ENCODE results near the gene IL25.

The IL25 gene

GRCh38 chr14:23357261-23357660, 15.3 kb upstream of the IL25 start:
- ChIA-PET POLR2A (no interaction called here), CTCF (interaction anchor here (0.8 to 1.6 kb wide), 2 partner anchors 22 to 80 kb away, joined by 3 to 6 read pairs; no protein-coding TSS in a partner anchor)
- TF ChIP-seq CTCF (IDR thresholded peaks at IDR 0.05; ENCODE audit: insufficient read depth, low read length, missing control alignments) = no peak
- H3K4me3 ChIP-seq (ENCODE audit: low read depth, low read length) = no peak overlapping the region
- DNase-seq (ENCODE audit: low read depth, low spot score) = no peak

DNA sequence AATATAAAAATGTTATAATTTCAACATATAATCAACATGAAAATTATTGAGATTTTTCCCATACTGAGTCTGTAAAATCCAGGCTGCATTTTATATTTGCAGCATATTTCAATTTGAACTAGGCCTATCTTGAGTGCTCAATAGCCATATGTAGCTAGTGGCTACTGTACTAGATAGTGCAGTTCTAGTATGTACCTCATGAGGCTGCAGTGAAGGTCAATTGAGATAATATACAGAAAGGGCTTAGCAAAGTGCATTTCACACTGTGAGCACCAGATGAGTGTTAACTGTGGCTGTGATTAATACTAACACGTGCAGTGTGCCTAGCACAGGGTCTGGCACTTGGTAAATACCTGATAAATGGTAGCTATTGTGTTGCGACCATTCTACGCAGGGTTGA, 14.6 kb upstream of the IL25 start:
- ChIA-PET POLR2A (interaction anchor here (1.0 kb wide), 1 partner anchor 36 kb away, joined by 3 read pairs; the partner anchor contains the start of gene PABPN1), CTCF (interaction anchor here (0.8 to 1.6 kb wide), 3 partner anchors 11 to 80 kb away, joined by 3 to 6 read pairs (median 3); no protein-coding TSS in a partner anchor)
- TF ChIP-seq CTCF (IDR thresholded peaks at IDR 0.05; ENCODE audit: insufficient read depth, low read length, missing control alignments) = no peak
- H3K4me3 ChIP-seq (ENCODE audit: low read depth, low read length) = no peak overlapping the region
- DNase-seq (ENCODE audit: low read depth, low spot score) = no peak

DNA sequence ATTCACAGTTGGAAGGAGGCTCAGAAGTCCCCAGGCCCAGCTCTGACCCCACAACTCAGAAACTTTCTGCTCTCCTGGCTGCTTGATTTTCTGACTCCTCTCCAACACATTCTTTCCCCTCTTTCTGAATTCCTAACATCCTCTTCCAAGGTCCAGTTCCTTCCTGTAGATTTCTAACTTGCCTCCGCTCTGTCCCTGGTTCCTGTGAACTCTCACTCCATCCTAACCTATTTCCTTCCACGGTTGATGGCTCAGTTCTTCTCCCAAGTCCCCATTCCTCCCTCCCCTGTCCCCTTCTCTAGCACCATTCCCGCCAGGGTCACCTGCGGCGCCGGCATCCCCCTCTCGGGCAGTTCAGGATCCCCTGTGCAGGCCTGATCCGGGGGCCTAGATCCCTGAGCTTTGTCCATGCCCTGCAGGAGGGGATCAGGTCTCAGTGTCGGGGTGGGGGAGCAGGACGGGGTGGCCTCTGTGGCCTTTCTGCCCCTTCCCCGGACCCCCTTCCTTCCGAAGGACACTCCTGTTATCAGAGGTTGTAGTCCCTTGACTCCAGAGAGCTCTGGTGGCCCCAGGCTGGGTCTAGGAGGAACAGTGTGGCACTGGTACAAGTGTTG, 13.9 kb upstream of the IL25 start:
- no peak overlapping the region for H3K4me3 ChIP-seq (ENCODE audit: low read depth, low read length)
- DNase-seq (ENCODE audit: low read depth, low spot score) = no peak
- POLR2A ChIA-PET = interaction anchor here (1.0 kb wide), 1 partner anchor 37 kb away, joined by 3 read pairs; the partner anchor contains the start of gene PABPN1
- TF ChIP-seq CTCF (IDR thresholded peaks at IDR 0.05; ENCODE audit: insufficient read depth, low read length, missing control alignments) = no peak
- CTCF ChIA-PET = interaction anchor here (0.6 to 12.6 kb wide), 3 partner anchors 12 to 21 kb away, joined by 3 to 153 read pairs (median 3); partner anchors contain the start of gene CMTM5

DNA sequence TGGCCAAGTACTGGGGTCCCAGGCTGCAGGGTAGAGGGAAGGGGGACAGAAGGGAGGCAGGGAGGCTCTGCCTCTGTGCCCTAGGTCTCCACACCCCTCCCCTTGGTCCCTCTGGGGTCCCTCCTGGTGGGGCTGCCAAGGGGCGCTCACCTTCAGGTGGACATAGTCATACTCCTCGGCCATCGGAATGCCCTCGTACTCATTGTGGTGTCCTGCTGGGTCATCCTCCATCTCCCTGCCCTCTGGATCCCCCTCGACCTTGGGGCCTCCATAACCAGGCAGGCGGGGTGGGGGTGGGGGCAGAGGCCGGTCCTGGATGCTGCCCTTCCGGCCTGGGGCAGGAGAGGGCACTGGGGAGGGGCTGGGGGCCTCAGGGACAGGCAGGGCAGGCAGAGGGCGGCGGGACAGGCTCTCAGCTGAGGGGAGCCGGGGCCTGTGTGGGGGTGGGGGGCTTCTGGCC, 13.4 kb upstream of the IL25 start:
- POLR2A ChIA-PET = no interaction called here
- DNase-seq (ENCODE audit: low read depth, low spot score) = no peak
- CTCF ChIA-PET = interaction anchor here (5.5 to 12.6 kb wide), 2 partner anchors 21 to 32 kb away, joined by 34 to 153 read pairs; partner anchors contain the start of gene CMTM5
- no peak overlapping the region for H3K4me3 ChIP-seq (ENCODE audit: low read depth, low read length)
- no peak for TF ChIP-seq CTCF (IDR thresholded peaks at IDR 0.05; ENCODE audit: insufficient read depth, low read length, missing control alignments)

DNA sequence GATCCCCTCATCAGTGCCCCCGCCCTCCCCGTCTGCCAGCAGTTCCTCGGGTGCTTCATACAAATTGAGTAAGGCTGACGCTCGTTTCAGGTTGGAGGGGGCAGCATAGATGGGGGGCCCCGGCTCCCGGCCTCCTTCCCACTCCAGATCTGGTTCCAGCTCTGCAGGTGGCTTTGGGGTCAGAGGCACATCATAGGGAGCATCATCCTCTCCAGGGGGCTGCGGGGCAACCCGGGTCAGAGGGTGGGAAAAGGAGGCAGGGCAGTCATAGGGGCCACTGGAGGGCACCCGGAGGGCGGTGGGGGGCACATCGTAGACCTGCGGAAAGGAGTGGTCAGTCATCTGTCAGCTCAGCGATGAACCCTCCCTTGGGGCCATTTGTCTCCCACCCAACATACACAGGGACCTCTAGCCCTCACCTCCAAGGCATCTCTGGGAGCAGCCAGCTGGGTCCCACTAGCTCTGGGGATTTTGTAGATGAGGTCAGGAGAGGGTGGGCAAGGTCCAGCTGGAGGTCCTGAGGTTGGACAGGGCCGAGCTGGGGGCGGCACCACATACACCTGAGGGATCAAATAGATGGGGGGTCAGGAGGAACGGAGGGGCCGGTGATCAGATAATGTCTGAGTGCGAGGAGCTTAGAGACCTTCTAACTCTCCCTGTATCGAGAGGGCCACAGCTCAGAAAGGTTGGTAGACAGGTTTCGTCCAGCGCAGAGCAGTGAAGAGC, 12.7 kb upstream of the IL25 start:
- ChIA-PET CTCF (interaction anchor here (0.9 to 12.6 kb wide), 4 partner anchors 7 to 33 kb away, joined by 4 to 153 read pairs (median 30); partner anchors contain the start of genes CMTM5 and SLC22A17), POLR2A (no interaction called here)
- no peak for DNase-seq (ENCODE audit: low read depth, low spot score)
- no peak for TF ChIP-seq CTCF (IDR thresholded peaks at IDR 0.05; ENCODE audit: insufficient read depth, low read length, missing control alignments)
- no peak overlapping the region for H3K4me3 ChIP-seq (ENCODE audit: low read depth, low read length)

DNA sequence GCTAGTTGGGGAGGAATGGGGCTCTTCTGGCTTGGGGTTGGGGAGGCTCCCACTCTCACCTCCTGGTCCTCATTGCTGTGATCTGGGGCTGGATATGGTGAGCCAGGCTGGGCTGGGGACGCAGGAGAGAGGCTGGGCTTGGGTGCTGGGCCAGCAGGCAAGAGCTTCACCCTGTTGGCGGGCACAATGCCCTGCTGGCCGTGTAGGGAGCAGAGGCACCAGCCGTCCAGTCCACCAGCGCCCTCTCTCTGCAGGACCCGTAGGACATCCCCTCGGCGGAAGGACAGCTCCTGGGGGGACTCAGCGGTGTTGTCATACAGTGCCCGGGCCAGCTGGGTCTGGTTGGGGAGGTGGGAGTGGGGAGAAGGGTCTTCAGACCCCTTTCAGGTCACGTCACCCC, 12.1 kb upstream of the IL25 start:
- no peak overlapping the region for H3K4me3 ChIP-seq (ENCODE audit: low read depth, low read length)
- no peak for DNase-seq (ENCODE audit: low read depth, low spot score)
- ChIA-PET CTCF (interaction anchor here (0.9 to 12.6 kb wide), 5 partner anchors 7 to 34 kb away, joined by 4 to 153 read pairs (median 25); partner anchors contain the start of genes CMTM5 and SLC22A17), POLR2A (no interaction called here)
- peak; percentile 4 for TF ChIP-seq CTCF (IDR thresholded peaks at IDR 0.05; ENCODE audit: insufficient read depth, low read length, missing control alignments)

Measured in AG04449 (cell line).